GM12878 (cell line): ENCODE measurements around the gene ACSS1. TPM values are rescaled to one million over a fixed set of nuclear protein-coding genes. Genes with fewer than 3 reads are reported as not detected.

Experiments
- ATAC-seq: fragments of 200-7000 bp; cut with Tn5 transposase; 3 replicates; pipeline ENCODE4 v1.9.1; 2020; ENCODE audit warnings: mild to moderate bottlenecking, moderate library complexity
- BruUV-seq: library from RNA; stranded (reverse); fragments of 400-500 nt; replicated peaks from 2 replicates; lab custom pipeline; 2021; lab: Mats Ljungman, UMichigan
- CTCF ChIA-PET: fragments of 300-600 bp; sonication (Branson Sonifier 250); formaldehyde crosslinking; extraction: SDS; loops from one replicate; lab custom pipeline; 2021; ENCODE audit warnings: inconsistent platforms; lab: Yijun Ruan, JAX
- POLR2A ChIA-PET: fragments of 350-600 bp; formaldehyde crosslinking; extraction: SDS; loops from one replicate; lab custom pipeline; 2021; ENCODE audit warnings: inconsistent platforms; lab: Charles Lee
- RAD21 ChIA-PET: fragments of 300-600 bp; sonication (Branson Sonifier 250); formaldehyde crosslinking; loops from one replicate; lab custom pipeline; 2023; ENCODE audit warnings: antibody characterized with exemption; ENCODE audit not compliant: unreplicated experiment; lab: Charles Lee
- SMC1A ChIA-PET: fragments of 300-600 bp; sonication (Branson Sonifier 250); formaldehyde crosslinking; loops from one replicate; lab custom pipeline; 2023; ENCODE audit not compliant: unreplicated experiment, uncharacterized antibody; lab: Charles Lee
- DNase-seq: peaks from one replicate; pipeline ENCODE4 v3.0.0-alpha.2; 2011; ENCODE audit warnings: low read depth, low spot score
- FAIRE-seq: peaks from 3 replicates; lab custom pipeline; 2011; peaks lifted over from hg19 to GRCh38; lab: Jason Lieb, UNC
- H2AFZ ChIP-seq: 2 replicates; pipeline ENCODE4 v1.6.0; 2011; ENCODE audit warnings: low read depth, low read length, control low read depth; ENCODE audit not compliant: control insufficient read depth
- H3K27ac ChIP-seq: 2 replicates; pipeline ENCODE4 v1.5.1; 2011; ENCODE audit warnings: control low read depth; ENCODE audit not compliant: control insufficient read depth, insufficient read depth
- H3K27me3 ChIP-seq, 2 experiments: replicated peaks in 1 of 2; 2 replicates each; pipeline versions ENCODE4 v1.6.0 to v1.6.1; 2011; ENCODE audit warnings: low read length in 1 of 2; ENCODE audit not compliant: control insufficient read depth in 2 of 2, insufficient read depth in 2 of 2
- H3K36me3 ChIP-seq, 2 experiments: 2 replicates each; pipeline ENCODE4 v1.5.1; 2011; ENCODE audit warnings: low read length in 1 of 2; ENCODE audit not compliant: control insufficient read depth in 2 of 2, insufficient read depth in 2 of 2
- H3K4me1 ChIP-seq: 2 replicates; pipeline ENCODE4 v1.6.1; 2011; ENCODE audit warnings: mild to moderate bottlenecking, low read length, moderate library complexity, mixed read lengths; ENCODE audit not compliant: control insufficient read depth, insufficient read depth
- H3K4me2 ChIP-seq: 2 replicates; pipeline ENCODE4 v1.6.0; 2011; ENCODE audit warnings: control low read depth; ENCODE audit not compliant: control insufficient read depth, insufficient read depth
- H3K4me3 ChIP-seq: fragments of 200-600 bp; sonication (generic); 2 replicates; pipeline ENCODE4 v1.5.1; 2016
- H3K79me2 ChIP-seq: 2 replicates; pipeline ENCODE4 v1.6.0; 2011; ENCODE audit warnings: low read length; ENCODE audit not compliant: control insufficient read depth, insufficient read depth
- H3K9ac ChIP-seq: 2 replicates; pipeline ENCODE4 v1.8.0; 2011; ENCODE audit warnings: low read length, control low read depth, mixed read lengths; ENCODE audit not compliant: control insufficient read depth, insufficient read depth
- H3K9me3 ChIP-seq: replicated peaks from 3 replicates; pipeline ENCODE4 v1.5.1; 2011; ENCODE audit warnings: mild to moderate bottlenecking, low read length; ENCODE audit not compliant: control insufficient read depth, insufficient read depth
- H4K20me1 ChIP-seq: 2 replicates; pipeline ENCODE4 v1.6.0; 2011; ENCODE audit not compliant: control insufficient read depth, insufficient read depth
- ATF7 ChIP-seq: fragments of 450-650 bp; IDR thresholded peaks from 2 replicates; pipeline ENCODE4 v1.6.1; 2016; ENCODE audit warnings: low read depth, mild to moderate bottlenecking
- BHLHE40 ChIP-seq, 2 experiments: fragments of 450-650 bp in 1 of 2; IDR thresholded peaks; 2 replicates each; pipeline ENCODE4 v1.6.1; 2011 to 2017; ENCODE audit warnings: low read depth in 2 of 2, borderline replicate concordance in 1 of 2, improper control_type of control experiment in 1 of 2, low read length in 1 of 2, mild to moderate bottlenecking in 1 of 2
- CHD2 ChIP-seq: IDR thresholded peaks from 2 replicates; pipeline ENCODE4 v1.6.1; 2011; ENCODE audit warnings: low read depth, low read length, improper control_type of control experiment, borderline replicate concordance
- EGR1 ChIP-seq, 2 experiments: IDR thresholded peaks; 1 replicate in 1 of 2; 2 replicates in 1 of 2; pipeline ENCODE4 v1.6.1; 2011 to 2012; ENCODE audit warnings: low read depth in 2 of 2, low read length in 2 of 2, borderline replicate concordance in 1 of 2, mild to moderate bottlenecking in 1 of 2, moderate library complexity in 1 of 2
- ELK1 ChIP-seq: IDR thresholded peaks from 2 replicates; pipeline ENCODE4 v1.6.1; 2012; ENCODE audit warnings: low read depth, low read length, improper control_type of control experiment
- FOXK2 ChIP-seq: fragments of 450-650 bp; IDR thresholded peaks from 2 replicates; pipeline ENCODE4 v1.6.1; 2017; ENCODE audit warnings: mild to moderate bottlenecking, moderate library complexity
- IKZF2 ChIP-seq, 2 experiments: fragments of 450-650 bp; IDR thresholded peaks; 2 replicates each; pipeline ENCODE4 v1.6.1; 2017; ENCODE audit warnings: mild to moderate bottlenecking in 2 of 2, moderate library complexity in 2 of 2
- MTA2 ChIP-seq: fragments of 450-650 bp; IDR thresholded peaks from 2 replicates; pipeline ENCODE4 v1.6.1; 2016; ENCODE audit warnings: low read depth, mild to moderate bottlenecking, moderate library complexity
- POU2F2 ChIP-seq: IDR thresholded peaks from 3 replicates; pipeline ENCODE4 v1.6.1; 2011; ENCODE audit warnings: low read depth, mild to moderate bottlenecking, low read length, borderline replicate concordance
- ZNF24 ChIP-seq: fragments of 450-650 bp; IDR thresholded peaks from 2 replicates; pipeline ENCODE4 v1.6.1; 2017; ENCODE audit warnings: antibody characterized with exemption, mild to moderate bottlenecking
- WGBS: methylation state at CpG from one replicate; pipeline ENCODE4 v1.1.6; 2016; ENCODE audit warnings: low lambda C conversion rate; ENCODE audit not compliant: insufficient replicate concordance, insufficient coverage; ENCODE audit errors: missing lambda C conversion rate; 5-methylcytosine and 5-hydroxymethylcytosine counted together
- in situ Hi-C: fragments of 300-500 bp; cut with MboI; formaldehyde crosslinking; loops from 9 replicates; pipeline ENCODE4 v1.14.3; 2018; ENCODE audit warnings: mixed read lengths
- intact Hi-C: fragments of 100-400 bp; cut with micrococcal nuclease; formaldehyde crosslinking; loops from one replicate; pipeline ENCODE4 v1.14.2; 2022; ENCODE audit not compliant: unreplicated experiment
- polyA plus RNA-seq, 11 experiments: library from polyadenylated mRNA; depleted of rRNA in 4 of 11; unstranded in 6 of 11; stranded (reverse) in 5 of 11; fragments of >200 nt; fragmentation: Nextera tagmentation in 4 of 11; fragmentation: Illumina TruSeq in 1 of 11; extraction: Ambion mirVana in 4 of 11; extraction: Trizol in 1 of 11; gene quantifications; 1 replicate in 1 of 11; 2 replicates in 10 of 11; pipeline versions ENCODE4 v1.2.1 to v1.2.3, GENCODE V29; 2011 to 2016; ENCODE audit warnings: inconsistent platforms in 2 of 11, missing spikeins in 2 of 11, low read depth in 1 of 11
- total RNA-seq, 4 experiments: library from RNA; depleted of rRNA in 3 of 4; stranded (reverse); fragments of >200 nt in 3 of 4; fragmentation: Illumina TruSeq in 1 of 4; extraction: Trizol in 1 of 4; gene quantifications; 2 replicates each; pipeline versions ENCODE4 v1.2.1 to v1.2.3, GENCODE V29; 2013 to 2021

Gene ACSS1
- total and polyA plus RNA-seq, 10 of the 15 experiments (the other 5 are each of a cell fraction or from before 2014, with no cell fraction given): 1.3 to 44.9 (median 31.1) TPM

GRCh38 chr20:25005220-25005619 lies 52.7 kb downstream of the ACSS1 start:
- Histone ChIP-seq H3K4me1 (no peaks in the 10 kb centered on the region), H4K20me1 (no peaks in the 10 kb centered on the region), H3K27me3 (no peaks in the 10 kb centered on the region), H3K9me3 (no peaks in the 10 kb centered on the region), H3K9ac (no peak overlapping the region), H3K27ac (no peak overlapping the region), H3K36me3 (peaks cover 6 to 11% of the 10 kb centered on the region in 2 experiments; a peak in 3 of 4 replicates), H3K4me3 (no peak overlapping the region), H2AFZ (no peak overlapping the region), H3K4me2 (no peak overlapping the region), H3K79me2 (no peaks in the 10 kb centered on the region)
- FAIRE-seq (no peak), DNase-seq (no peak), ATAC-seq (no peak)
- RAD21 ChIA-PET: no interaction called here
- CTCF ChIA-PET: interaction anchor here (1.1 to 2.1 kb wide), 2 partner anchors 53 to 60 kb away, joined by 3 to 5 read pairs; partner anchors contain the start of gene ACSS1
- BruUV-seq: no TSS peak
- SMC1A ChIA-PET: no interaction called here
- TF ChIP-seq BHLHE40 (IDR thresholded peaks at IDR 0.05; ENCODE audit: borderline replicate concordance in 1 of 2, low read depth in 2 of 2, low read length in 1 of 2): no peak
- no peak for TF ChIP-seq ZNF24
- no peak for TF ChIP-seq ELK1
- no peak for TF ChIP-seq ATF7
- TF ChIP-seq FOXK2: no peak
- no peak for TF ChIP-seq IKZF2 (IDR thresholded peaks at IDR 0.05)
- TF ChIP-seq CHD2: no peak
- no peak for TF ChIP-seq EGR1 (IDR thresholded peaks at IDR 0.05; ENCODE audit: borderline replicate concordance in 1 of 2, low read depth in 2 of 2, low read length in 2 of 2)
- no peak for TF ChIP-seq POU2F2
- no peak for TF ChIP-seq MTA2
- intact Hi-C loops: no loop called here
- POLR2A ChIA-PET: no interaction called here
- in situ Hi-C loops: no loop called here
- 97% methylated on average over 2 of the region's 2 CpGs for WGBS
